Naive thymus-derived CD4-positive, alpha-beta T cell (primary cell): ENCODE results near the gene SULT1B1. TPM values are rescaled to one million over a fixed set of nuclear protein-coding genes. Genes with fewer than 3 reads are reported as not detected.
A peak's percentile ranks its signal among the peaks of the same experiment; 100 is the strongest.

Experiments used
- ATAC-seq: fragments of 150-1000 bp; cut with Tn5 transposase; 2 replicates; pipeline ENCODE4 v1.10.0; 2021; ENCODE audit warnings: mild to moderate bottlenecking, moderate library complexity
- CTCF ChIA-PET: fragments of 350-600 bp; sonication (Branson Sonifier 250); formaldehyde crosslinking; loops from one replicate; lab custom pipeline; 2021; ENCODE audit warnings: antibody characterized with exemption; lab: Charles Lee
- POLR2A ChIA-PET: fragments of 350-600 bp; sonication (Branson Sonifier 250); formaldehyde crosslinking; loops from one replicate; lab custom pipeline; 2021; ENCODE audit warnings: antibody characterized with exemption, inconsistent platforms; lab: Charles Lee
- DNase-seq, 9 donors: peaks; one replicate each; pipeline versions ENCODE4 v3.0.0 to v3.0.0-alpha.2; 2020 to 2022; ENCODE audit warnings: mixed read lengths in 1 of 9
- H3K27ac ChIP-seq: one replicate; pipeline ENCODE4 v1.7.0; 2013; ENCODE audit warnings: mild to moderate bottlenecking, low read depth, low read length, moderate library complexity
- H3K27me3 ChIP-seq, 2 donors: one replicate each; pipeline ENCODE4 v1.7.0; 2013; ENCODE audit warnings: low read length in 2 of 2, mild to moderate bottlenecking in 2 of 2, moderate library complexity in 2 of 2; ENCODE audit not compliant: control insufficient read depth in 2 of 2, insufficient read depth in 2 of 2
- H3K36me3 ChIP-seq, 3 experiments: 1 replicate in 2 of 3; 2 replicates in 1 of 3; pipeline ENCODE4 v1.7.0; 2013; ENCODE audit warnings: low read length in 3 of 3, mild to moderate bottlenecking in 3 of 3, moderate library complexity in 1 of 3; ENCODE audit not compliant: insufficient read depth in 3 of 3, control insufficient read depth in 2 of 3
- H3K4me1 ChIP-seq, 2 donors: one replicate each; pipeline ENCODE4 v1.7.0; 2013; ENCODE audit warnings: low read length in 2 of 2, mild to moderate bottlenecking in 2 of 2, moderate library complexity in 1 of 2; ENCODE audit not compliant: control insufficient read depth in 2 of 2, insufficient read depth in 2 of 2
- H3K4me3 ChIP-seq: 2 replicates; pipeline ENCODE4 v1.7.0; 2013; ENCODE audit warnings: mild to moderate bottlenecking, low read length
- H3K9me3 ChIP-seq, 3 experiments: 1 replicate in 2 of 3; 2 replicates in 1 of 3; pipeline ENCODE4 v1.7.0; 2013; ENCODE audit warnings: low read length in 3 of 3; ENCODE audit not compliant: control insufficient read depth in 2 of 3
- H3K27ac Mint-ChIP-seq, 9 donors: one replicate each; pipeline ENCODE4 v1.8.0; 2020 to 2022; ENCODE audit warnings: mixed read lengths in 9 of 9, mild to moderate bottlenecking in 8 of 9, moderate library complexity in 5 of 9, inconsistent platforms in 2 of 9
- H3K27me3 Mint-ChIP-seq, 5 donors: one replicate each; pipeline ENCODE4 v1.8.0; 2021 to 2022; ENCODE audit warnings: mixed read lengths in 5 of 5, mild to moderate bottlenecking in 1 of 5
- H3K36me3 Mint-ChIP-seq, 5 donors: one replicate each; pipeline ENCODE4 v1.8.0; 2020 to 2022; ENCODE audit warnings: mixed read lengths in 5 of 5, mild to moderate bottlenecking in 3 of 5, inconsistent platforms in 1 of 5
- H3K4me1 Mint-ChIP-seq, 7 donors: one replicate each; pipeline ENCODE4 v1.8.0; 2020 to 2022; ENCODE audit warnings: mixed read lengths in 7 of 7, mild to moderate bottlenecking in 3 of 7, inconsistent platforms in 1 of 7
- H3K4me3 Mint-ChIP-seq, 10 donors: one replicate each; pipeline ENCODE4 v1.8.0; 2020 to 2022; ENCODE audit warnings: mild to moderate bottlenecking in 10 of 10, mixed read lengths in 10 of 10, moderate library complexity in 6 of 10, inconsistent platforms in 2 of 10
- H3K9me3 Mint-ChIP-seq, 11 donors: one replicate each; pipeline ENCODE4 v1.8.0; 2020 to 2022; ENCODE audit warnings: mixed read lengths in 11 of 11, mild to moderate bottlenecking in 4 of 11, inconsistent platforms in 1 of 11, moderate library complexity in 1 of 11
- intact Hi-C, 2 donors: fragments of 100-400 bp; cut with micrococcal nuclease; formaldehyde crosslinking; loops; one replicate each; pipeline ENCODE4 v1.15.1; 2023
- polyA plus RNA-seq, 2 donors: library from polyadenylated mRNA; unstranded; fragments of 300-500 nt; fragmentation: Illumina TruSeq; gene quantifications; one replicate each; pipeline ENCODE4 v1.2.3, GENCODE V29; 2021
- total RNA-seq, 6 experiments: library from RNA in 5 of 6; stranded (reverse) in 5 of 6; gene quantifications; 1 replicate in 5 of 6; 2 replicates in 1 of 6; pipeline ENCODE4 v1.2.3 and lab custom pipeline; 2021 to 2026

SULT1B1 gene
- total and polyA plus RNA-seq, 7 experiments from 2014 or later, result 8.2 to 32.0 (median 16.7) TPM

- Mint-ChIP-seq H3K27ac (peak overlapping the region in 1 of 9 donors; percentile 45), H3K4me3 (no peak overlapping the region), H3K36me3 (peaks cover 0 to 64% (median 17%) of the 10 kb centered on the region in 5 donors), H3K27me3 (no peaks in the 10 kb centered on the region), H3K9me3 (no peaks in the 10 kb centered on the region), H3K4me1 (peaks cover 0 to 40% (median 13%) of the 10 kb centered on the region in 7 donors)
- H3K9me3 ChIP-seq, result no peaks in the 10 kb centered on the region
- DNase-seq (no peak), ATAC-seq (no peak)
- ChIA-PET CTCF (interaction anchor here (1.2 kb wide), 1 partner anchor 19 kb away, joined by 3 read pairs; no protein-coding TSS in a partner anchor), POLR2A (no interaction called here)
- peaks cover 0 to 11% (median 0%) of the 10 kb centered on the region in 3 experiments for H3K36me3 ChIP-seq
- H3K4me1 ChIP-seq, result no peaks in the 10 kb centered on the region
- no peak overlapping the region for H3K4me3 ChIP-seq
- intact Hi-C loops, result loop anchor here in 1 of 2 donors (2.0 kb wide), 1 partner anchor 29 kb away; the partner anchor contains the start of gene SULT1B1
- H3K27me3 ChIP-seq, result no peaks in the 10 kb centered on the region
- no peak overlapping the region for H3K27ac ChIP-seq
Measured at GRCh38 chr4:69731847-69732246, 28.6 kb downstream of the SULT1B1 start.

GRCh38 chr4:69731241-69731640 is 29.2 kb downstream of the SULT1B1 start:
- H3K4me1 ChIP-seq, result no peaks in the 10 kb centered on the region
- ChIA-PET CTCF (interaction anchor here (1.2 kb wide), 1 partner anchor 18 kb away, joined by 3 read pairs; no protein-coding TSS in a partner anchor), POLR2A (no interaction called here)
- no peak overlapping the region for H3K27ac ChIP-seq
- Mint-ChIP-seq H3K4me1 (peaks cover 0 to 40% (median 13%) of the 10 kb centered on the region in 7 donors), H3K27me3 (no peaks in the 10 kb centered on the region), H3K4me3 (no peak overlapping the region), H3K27ac (peak overlapping the region in 4 of 9 donors; percentile 24 to 59 (median 36)), H3K36me3 (peaks cover 0 to 66% (median 23%) of the 10 kb centered on the region in 5 donors), H3K9me3 (no peaks in the 10 kb centered on the region)
- peaks cover 0 to 12% (median 0%) of the 10 kb centered on the region in 3 experiments for H3K36me3 ChIP-seq
- ATAC-seq (no peak), DNase-seq (no peak)
- intact Hi-C loops, result no loop called here
- H3K4me3 ChIP-seq, result no peak overlapping the region
- H3K9me3 ChIP-seq, result no peaks in the 10 kb centered on the region
- no peaks in the 10 kb centered on the region for H3K27me3 ChIP-seq

GRCh38 chr4:69730002-69730401 is 30.4 kb downstream of the SULT1B1 start:
- Mint-ChIP-seq H3K4me1 (peaks cover 0 to 30% (median 13%) of the 10 kb centered on the region in 7 donors), H3K36me3 (peaks cover 0 to 68% (median 32%) of the 10 kb centered on the region in 5 donors), H3K27ac (peak overlapping the region in 2 of 9 donors; percentile 44 to 75), H3K9me3 (no peaks in the 10 kb centered on the region), H3K4me3 (no peak overlapping the region), H3K27me3 (no peaks in the 10 kb centered on the region)
- H3K36me3 ChIP-seq, result peaks cover 0 to 14% (median 0%) of the 10 kb centered on the region in 3 experiments
- no peak for DNase-seq
- intact Hi-C loops, result no loop called here
- no peaks in the 10 kb centered on the region for H3K27me3 ChIP-seq
- no peak overlapping the region for H3K27ac ChIP-seq
- ChIA-PET POLR2A (interaction anchor here (1.0 kb wide), 1 partner anchor 31 kb away, joined by 5 read pairs; the partner anchor contains the start of gene SULT1B1), CTCF (no interaction called here)
- H3K4me1 ChIP-seq, result no peaks in the 10 kb centered on the region
- no peak overlapping the region for H3K4me3 ChIP-seq
- H3K9me3 ChIP-seq, result no peaks in the 10 kb centered on the region
- no peak for ATAC-seq

- intact Hi-C loops, result loop anchor here in 1 of 2 donors (1.0 kb wide), 1 partner anchor 10 kb away; no protein-coding TSS in a partner anchor
- no peak for DNase-seq
Measured at GRCh38 chr4:69727926-69728325, 32.5 kb downstream of the SULT1B1 start.

GRCh38 chr4:69727426-69727825 is 33.0 kb downstream of the SULT1B1 start:
- no peak for ATAC-seq
- H3K4me1 ChIP-seq, result no peaks in the 10 kb centered on the region
- ChIA-PET POLR2A (interaction anchor here (0.8 kb wide), 1 partner anchor 25 kb away, joined by 3 read pairs; no protein-coding TSS in a partner anchor), CTCF (no interaction called here)
- H3K27me3 Mint-ChIP-seq, result no peaks in the 10 kb centered on the region
- no peak overlapping the region for H3K4me3 ChIP-seq
- no peak overlapping the region for H3K4me3 Mint-ChIP-seq
- H3K36me3 Mint-ChIP-seq, result peaks cover 1 to 64% (median 40%) of the 10 kb centered on the region in 5 donors
- peaks cover 0 to 4% (median 0%) of the 10 kb centered on the region in 11 donors for H3K9me3 Mint-ChIP-seq
- H3K36me3 ChIP-seq, result peaks cover 0 to 14% (median 0%) of the 10 kb centered on the region in 3 experiments
- no peak overlapping the region for H3K27ac Mint-ChIP-seq
- intact Hi-C loops, result no loop called here
- DNase-seq, result no peak
- H3K4me1 Mint-ChIP-seq, result peaks cover 0 to 27% (median 8%) of the 10 kb centered on the region in 7 donors
- no peak overlapping the region for H3K27ac ChIP-seq
- H3K27me3 ChIP-seq, result no peaks in the 10 kb centered on the region
- no peaks in the 10 kb centered on the region for H3K9me3 ChIP-seq

More at GRCh38 chr4:69727926-69728325, 32.5 kb downstream of the SULT1B1 start:
- ATAC-seq, result no peak
- Histone ChIP-seq H3K4me3 (no peak overlapping the region), H3K27ac (no peak overlapping the region), H3K4me1 (no peaks in the 10 kb centered on the region), H3K9me3 (no peaks in the 10 kb centered on the region), H3K36me3 (peaks cover 0 to 14% (median 0%) of the 10 kb centered on the region in 3 experiments), H3K27me3 (no peaks in the 10 kb centered on the region)
- Mint-ChIP-seq H3K4me3 (no peak overlapping the region), H3K4me1 (peaks cover 0 to 27% (median 13%) of the 10 kb centered on the region in 7 donors), H3K9me3 (peaks cover 0 to 4% (median 0%) of the 10 kb centered on the region in 11 donors), H3K27me3 (no peaks in the 10 kb centered on the region), H3K36me3 (peaks cover 2 to 65% (median 40%) of the 10 kb centered on the region in 5 donors), H3K27ac (peak overlapping the region in 1 of 9 donors; percentile 9)
- POLR2A ChIA-PET, result interaction anchor here (0.8 kb wide), 1 partner anchor 25 kb away, joined by 3 read pairs; no protein-coding TSS in a partner anchor
- CTCF ChIA-PET, result no interaction called here

- Mint-ChIP-seq H3K9me3 (peaks cover 0 to 4% (median 0%) of the 10 kb centered on the region in 11 donors), H3K36me3 (peaks cover 0 to 62% (median 37%) of the 10 kb centered on the region in 5 donors), H3K27ac (no peak overlapping the region), H3K4me3 (no peak overlapping the region), H3K27me3 (no peaks in the 10 kb centered on the region), H3K4me1 (peaks cover 0 to 26% (median 6%) of the 10 kb centered on the region in 7 donors)
- Histone ChIP-seq H3K36me3 (peaks cover 0 to 12% (median 0%) of the 10 kb centered on the region in 3 experiments), H3K4me1 (no peaks in the 10 kb centered on the region), H3K9me3 (no peaks in the 10 kb centered on the region), H3K27me3 (no peaks in the 10 kb centered on the region), H3K4me3 (no peak overlapping the region), H3K27ac (no peak overlapping the region)
- ATAC-seq (no peak), DNase-seq (no peak)
- ChIA-PET CTCF (no interaction called here), POLR2A (interaction anchor here (1.0 kb wide), 1 partner anchor 33 kb away, joined by 3 read pairs; the partner anchor contains the start of gene SULT1B1)
- intact Hi-C loops, result no loop called here
Measured at GRCh38 chr4:69726971-69727370, 33.4 kb downstream of the SULT1B1 start.
